Islet precursor cell (in vitro differentiated cells): ENCODE results near the gene SLC4A5.
"Not testable (repeated sequence)": the region's sequence is repeated elsewhere in the genome, so short reads cannot be mapped to it uniquely, and the experiment has no call there.

Experiments used
- DNase-seq: peaks from one replicate; pipeline ENCODE4 v3.0.0-alpha.2; 2018

Gene SLC4A5

DNA sequence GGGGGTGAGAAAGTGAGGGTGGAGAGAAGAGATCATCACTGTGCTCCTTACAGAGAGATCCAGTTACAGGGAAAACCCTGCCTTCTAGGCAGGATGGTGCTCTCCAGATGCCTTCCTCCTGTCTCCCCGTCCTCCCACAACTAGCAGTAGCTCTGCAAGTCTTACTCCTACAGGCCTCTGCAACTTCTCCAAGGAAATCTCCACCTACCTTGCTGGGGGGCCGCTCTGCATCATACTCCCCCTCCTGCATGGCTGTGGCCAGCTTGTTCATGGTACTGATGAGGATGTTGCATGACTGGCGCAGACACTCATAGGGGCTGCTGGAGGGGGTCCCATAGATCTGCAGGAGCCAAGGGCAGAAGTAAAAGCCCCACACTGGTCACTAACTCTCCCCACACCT lies 22.8 kb upstream of the SLC4A5 start:
- no peak for DNase-seq

DNA sequence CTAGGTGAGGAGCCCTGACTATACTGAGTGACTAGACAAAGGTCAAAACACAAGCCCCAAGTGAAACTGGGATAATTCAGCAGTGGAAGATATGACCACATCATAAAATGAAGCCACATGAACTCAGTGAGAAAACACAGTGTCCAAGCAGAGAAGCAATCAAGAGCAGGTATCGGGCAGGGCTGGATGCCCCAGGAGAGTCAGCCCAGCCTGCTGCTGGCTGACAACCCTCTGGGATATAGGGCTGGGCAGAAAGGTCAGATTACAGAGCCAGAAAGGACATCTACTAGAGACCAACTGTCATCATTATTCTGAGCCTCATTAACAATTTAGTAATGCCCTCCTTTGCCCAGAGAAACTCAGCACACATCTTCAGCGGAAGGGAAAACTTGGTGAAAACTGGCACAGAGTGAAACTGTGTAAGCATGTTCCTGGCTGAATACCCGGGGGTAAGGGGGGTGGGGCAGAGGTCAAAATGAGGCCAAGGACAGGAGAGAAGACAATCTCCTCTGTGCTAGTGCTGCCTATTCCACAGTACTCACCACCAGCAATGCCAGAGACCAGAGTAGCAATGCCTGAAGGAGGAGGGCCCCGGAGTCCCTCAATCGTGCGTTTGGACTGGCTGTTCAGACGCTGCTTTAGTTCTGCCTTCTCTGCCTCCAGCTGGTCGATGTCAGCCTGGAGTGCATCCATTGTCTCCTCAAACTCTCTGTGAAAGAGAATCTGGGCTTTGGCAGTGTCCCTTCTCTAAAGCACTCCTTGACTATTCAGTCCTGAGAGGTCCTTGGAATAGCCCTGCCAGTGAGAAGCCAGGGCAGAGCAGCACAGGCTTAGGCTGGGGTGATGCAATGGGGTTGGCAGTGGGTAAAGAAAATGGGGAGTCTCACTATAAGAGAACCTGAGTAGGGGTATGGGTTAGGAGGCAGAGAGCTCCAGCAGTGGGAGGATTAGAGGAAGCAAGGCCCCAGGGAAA lies 21.6 kb upstream of the SLC4A5 start:
- no peak for DNase-seq

GRCh38 chr2:74361327-74361726 lies 18.1 kb upstream of the SLC4A5 start:
- no peak for DNase-seq

GRCh38 chr2:74357627-74358026 lies 14.4 kb upstream of the SLC4A5 start:
- DNase-seq = no peak

DNA sequence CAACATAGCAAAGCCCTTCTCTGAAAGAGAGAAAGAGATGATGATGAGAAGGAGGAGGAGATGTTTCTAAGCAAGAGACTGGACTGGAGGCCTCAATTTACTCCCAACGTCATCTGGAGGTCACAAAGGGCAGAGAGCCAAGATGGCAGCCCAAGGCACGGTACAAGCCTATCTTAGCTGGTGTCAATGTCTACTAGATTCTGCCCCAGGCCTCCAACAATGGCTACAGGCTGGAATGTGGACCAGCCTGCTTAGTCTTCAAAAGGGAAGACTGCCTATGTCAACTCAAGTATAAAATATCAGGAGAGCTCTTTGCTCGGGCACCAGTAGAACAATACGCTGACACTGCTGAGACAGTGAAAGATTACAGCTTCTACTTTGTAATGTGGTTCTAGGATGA lies 6.7 kb upstream of the SLC4A5 start:
- DNase-seq = no peak

- DNase-seq = no peak
Observed at GRCh38 chr2:74347742-74348141, 4.5 kb upstream of the SLC4A5 start.

DNA sequence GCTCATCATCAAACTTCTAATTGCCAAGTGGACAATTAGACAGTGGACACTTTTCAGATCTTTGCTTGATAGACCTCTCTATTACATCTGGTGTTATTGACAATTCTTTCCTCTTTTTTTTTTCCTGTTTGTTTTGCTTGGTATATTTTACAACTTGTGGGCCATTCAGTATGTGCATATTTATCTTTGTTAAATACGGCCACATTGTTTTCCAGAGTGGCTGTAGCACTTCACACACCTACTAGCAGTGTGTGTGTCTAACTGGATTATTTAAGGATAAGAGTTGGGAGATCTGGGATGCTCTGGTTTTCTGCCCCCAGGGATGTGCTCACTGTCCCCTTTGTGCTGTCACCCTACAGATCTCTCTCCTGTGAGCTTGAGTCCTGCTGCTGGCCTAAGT lies 4.1 kb upstream of the SLC4A5 start:
- DNase-seq = no peak

DNA sequence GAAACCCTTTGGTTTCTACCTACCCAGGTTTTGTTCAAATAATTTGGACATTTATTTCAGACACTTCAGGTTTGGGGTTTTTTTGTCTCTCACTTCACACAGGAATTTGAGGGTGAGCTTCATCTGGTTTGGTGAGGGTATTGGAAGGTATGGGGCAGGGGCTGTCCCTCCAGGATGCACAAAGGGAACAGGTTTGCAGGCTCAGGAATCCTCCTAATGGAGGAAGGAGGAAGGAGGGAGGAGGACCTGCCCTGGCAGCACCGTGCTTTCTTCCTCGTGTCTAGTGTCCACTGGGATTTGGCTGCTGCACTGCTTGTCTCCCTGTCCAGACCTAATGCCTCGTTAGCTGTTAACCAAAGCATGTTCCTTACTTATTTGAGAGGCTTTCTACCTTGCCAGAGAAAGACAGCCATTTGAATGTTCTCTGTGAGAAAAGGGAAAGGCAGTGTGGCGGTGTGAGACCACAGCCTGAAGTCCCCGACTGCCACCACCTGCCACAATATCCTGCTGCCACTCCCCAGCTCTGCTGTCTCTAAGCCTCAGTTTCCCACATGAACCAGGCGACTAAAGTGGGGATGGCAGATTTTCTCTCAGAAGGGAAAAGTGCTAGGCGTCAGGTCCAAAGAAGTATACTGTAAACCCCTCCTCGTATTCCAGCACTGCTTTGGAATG lies 2.2 kb upstream of the SLC4A5 start:
- DNase-seq = no peak

DNA sequence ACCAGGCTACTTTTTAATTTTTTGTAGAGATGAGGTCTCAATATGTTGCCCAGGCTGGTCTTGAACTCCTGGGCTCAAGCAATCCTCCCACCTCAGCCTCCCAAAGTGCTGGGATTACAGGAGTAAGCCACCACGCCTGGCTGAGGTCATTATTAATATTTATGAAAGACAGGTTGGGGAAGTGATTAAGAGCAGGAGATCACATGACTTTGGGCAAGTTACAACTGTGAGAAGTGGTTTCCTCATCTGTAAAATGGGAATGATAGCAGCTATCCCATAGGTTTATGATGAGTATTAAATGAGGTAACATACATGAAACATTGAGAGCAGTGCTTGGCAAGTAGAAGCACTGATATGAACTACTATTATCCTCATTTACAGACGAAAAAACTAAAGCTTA lies 7.0 kb downstream of the SLC4A5 start:
- DNase-seq = not testable (repeated sequence)

DNA sequence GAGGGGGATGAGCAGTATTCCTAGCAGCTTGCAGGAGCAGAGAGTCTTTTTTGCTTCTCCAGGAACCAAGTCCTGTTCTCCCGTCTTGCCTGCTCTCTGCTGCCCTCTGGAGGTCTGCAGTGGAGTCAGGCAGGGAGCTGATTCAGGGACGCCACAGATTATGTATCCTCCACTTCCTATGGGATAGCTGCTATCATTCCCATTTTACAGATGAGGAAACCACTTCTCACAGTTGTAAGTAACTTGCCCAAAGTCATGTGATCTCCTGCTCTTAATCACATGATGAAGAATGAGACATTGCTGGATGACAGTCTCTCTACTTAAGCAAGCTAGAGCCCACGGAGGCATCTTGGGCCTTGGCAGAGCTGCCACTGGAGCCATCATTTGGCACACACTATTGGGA lies 8.3 kb downstream of the SLC4A5 start:
- peak; percentile 87 for DNase-seq

DNA sequence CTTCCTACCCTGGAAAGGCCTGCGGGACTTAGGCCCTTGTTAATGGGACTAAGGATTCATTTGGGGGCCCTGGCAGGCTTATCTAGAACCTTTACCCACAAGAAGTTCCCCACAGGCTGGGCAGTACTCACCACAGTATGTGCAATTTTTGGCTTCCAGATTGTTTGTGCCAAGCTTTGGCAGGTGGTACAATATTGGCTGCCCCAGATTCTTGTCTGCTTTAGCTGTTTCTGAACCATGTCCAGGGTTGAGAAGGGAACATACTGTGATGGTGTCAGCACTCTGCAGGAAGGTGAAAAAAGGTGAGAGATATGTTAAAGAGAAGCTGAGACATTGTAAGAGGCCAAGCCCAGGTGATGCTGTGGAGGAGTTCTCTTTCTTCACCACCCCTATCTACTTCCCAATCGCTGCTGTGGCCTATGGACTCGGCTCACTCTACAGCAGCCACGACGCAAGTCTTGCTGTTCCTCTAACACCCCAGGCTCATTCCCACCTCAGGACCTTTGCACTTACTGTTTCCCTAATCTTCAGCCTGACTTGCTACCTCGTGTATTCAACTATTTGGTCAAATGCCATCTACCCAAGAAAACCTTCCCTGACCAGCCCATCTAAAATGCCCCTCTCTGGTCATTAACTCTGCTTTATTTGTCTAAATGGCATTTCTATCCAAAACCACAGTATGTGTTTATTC lies 9.2 kb downstream of the SLC4A5 start:
- DNase-seq = no peak

GRCh38 chr2:74333175-74333574 lies 10.0 kb downstream of the SLC4A5 start:
- peak; percentile 67 for DNase-seq

DNA sequence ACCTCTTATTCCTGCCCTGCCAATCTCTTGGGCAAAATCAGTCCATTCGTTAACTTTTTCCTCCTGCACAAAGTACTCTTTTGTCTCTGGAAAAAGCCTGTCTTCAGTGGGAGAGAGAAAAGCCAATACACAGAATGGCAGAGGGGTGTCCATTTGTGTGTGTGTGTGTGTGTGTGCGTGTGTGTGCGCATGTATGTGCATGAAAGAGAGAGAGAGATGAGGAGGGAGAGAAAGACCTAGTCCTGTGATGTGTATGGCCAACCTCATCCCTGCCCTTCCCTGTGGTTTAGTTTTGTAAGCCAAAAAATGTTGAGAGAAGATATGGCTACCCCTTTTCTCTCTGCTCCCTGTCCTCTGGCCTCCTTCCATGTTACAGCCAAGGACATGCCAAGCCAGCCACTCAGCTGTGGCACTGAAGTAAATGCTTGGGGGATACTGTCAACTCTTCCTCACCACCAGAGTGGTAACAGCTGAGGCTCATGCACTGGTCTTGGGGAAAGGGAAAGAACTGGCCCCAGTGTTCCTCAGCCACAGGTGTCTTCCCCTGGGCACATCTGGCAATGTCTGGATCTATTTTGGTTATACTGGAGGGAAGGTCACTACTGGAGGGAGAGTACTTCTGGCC lies 10.6 kb downstream of the SLC4A5 start:
- DNase-seq = no peak

DNA sequence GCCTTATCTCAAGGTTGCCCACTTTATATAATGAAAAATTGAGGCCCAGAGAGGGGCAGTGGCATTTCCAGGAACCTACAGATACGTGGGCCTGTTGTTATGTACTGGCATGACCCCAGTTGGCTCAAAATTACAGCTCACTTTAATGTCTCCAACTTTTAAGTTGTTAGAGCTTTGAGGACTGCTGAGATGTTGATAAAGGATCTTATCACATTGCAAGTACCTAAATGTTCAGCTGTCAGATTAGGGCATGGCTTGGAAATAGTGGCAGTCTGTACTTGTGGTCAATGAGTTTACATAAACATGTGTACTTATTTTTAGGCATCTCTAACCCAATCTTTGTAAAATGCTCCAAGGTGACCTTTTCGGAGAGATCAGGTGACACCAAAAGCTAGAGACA lies 14.6 kb downstream of the SLC4A5 start:
- no peak for DNase-seq

- no peak for DNase-seq
Observed at GRCh38 chr2:74328074-74328473, 15.1 kb downstream of the SLC4A5 start.

GRCh38 chr2:74327627-74328026 lies 15.6 kb downstream of the SLC4A5 start:
- no peak for DNase-seq

DNA sequence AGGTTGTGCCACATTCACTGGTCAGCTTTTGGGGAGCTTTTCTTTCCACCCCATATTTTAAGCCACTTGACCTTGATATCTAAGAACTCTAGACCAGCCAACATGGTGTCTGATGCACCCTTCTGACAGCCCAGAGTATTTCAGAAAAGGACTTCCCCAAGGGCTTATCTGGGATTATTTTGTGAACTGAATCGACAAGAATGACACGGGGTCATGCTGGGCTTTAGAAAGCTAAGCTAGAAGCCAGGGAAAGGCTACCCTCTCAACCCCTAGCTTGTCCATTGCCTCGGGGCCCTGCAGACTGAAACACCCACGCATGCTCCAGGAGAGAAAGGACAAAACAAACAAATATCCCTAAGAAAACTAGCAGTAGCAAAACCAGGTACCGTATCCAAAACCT lies 16.0 kb downstream of the SLC4A5 start:
- DNase-seq = no peak

DNA sequence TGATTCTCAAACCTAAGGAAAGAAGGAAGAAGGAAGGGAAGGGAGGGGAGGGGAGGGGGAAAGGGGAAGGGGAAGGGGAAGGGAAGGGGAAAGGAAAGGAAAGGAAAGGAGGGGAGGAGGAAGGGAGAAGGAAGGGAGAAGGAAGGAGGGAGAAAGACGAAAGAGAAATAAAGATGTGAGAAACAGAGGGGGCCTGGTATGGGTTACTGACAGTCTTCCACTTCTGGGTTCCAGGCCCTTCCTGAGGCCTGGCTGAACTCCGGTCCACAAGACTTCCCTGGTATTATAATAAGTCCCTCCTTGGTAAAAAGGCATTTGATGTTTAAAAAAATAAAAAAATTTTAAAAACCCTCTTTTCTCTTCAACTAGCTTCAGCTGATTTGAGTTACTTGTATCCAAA lies 17.4 kb downstream of the SLC4A5 start:
- no peak for DNase-seq

GRCh38 chr2:74321737-74322136 lies 21.5 kb downstream of the SLC4A5 start:
- no peak for DNase-seq

DNA sequence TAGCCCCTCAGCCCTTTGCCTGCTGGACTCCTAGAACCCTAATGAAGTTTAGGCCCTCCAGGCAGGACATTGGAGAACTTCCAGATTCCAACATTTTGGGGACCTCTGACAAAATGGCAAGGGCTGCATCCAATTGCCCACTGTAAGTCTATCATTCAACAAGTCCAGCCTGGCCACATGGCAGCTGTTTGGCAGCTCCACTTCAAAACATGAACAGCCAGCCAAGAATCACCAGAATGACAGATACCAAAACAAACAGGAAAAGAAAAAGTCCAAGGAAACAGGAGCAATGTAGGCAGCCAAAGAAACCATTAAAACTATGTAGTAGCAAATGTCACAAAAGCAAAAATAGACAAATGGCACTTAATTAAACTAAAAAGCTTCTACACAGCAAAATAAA lies 25.5 kb downstream of the SLC4A5 start:
- DNase-seq = no peak

GRCh38 chr2:74316627-74317295 lies 26.5 kb downstream of the SLC4A5 start:
- DNase-seq = peak; percentile 58

DNA sequence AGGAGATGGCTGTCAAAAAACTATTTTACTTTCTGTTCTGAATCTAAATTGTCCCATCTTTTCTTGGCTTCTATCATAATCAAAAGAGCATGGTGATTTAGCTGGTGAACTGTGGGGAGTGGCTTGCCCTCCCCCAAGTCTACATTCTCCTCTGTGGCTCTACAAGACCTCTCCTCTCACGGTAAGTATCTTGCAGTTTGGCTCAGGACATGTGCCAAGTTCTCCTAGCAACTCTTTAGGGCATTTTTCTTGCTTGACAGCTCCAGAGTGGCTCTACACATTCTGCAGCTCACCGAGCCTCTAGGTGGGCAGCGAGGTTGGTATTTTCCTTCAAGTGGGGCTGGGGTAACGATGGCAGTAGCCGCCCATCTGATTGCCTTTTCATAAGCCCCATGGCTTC lies 29.1 kb downstream of the SLC4A5 start:
- no peak for DNase-seq

DNA sequence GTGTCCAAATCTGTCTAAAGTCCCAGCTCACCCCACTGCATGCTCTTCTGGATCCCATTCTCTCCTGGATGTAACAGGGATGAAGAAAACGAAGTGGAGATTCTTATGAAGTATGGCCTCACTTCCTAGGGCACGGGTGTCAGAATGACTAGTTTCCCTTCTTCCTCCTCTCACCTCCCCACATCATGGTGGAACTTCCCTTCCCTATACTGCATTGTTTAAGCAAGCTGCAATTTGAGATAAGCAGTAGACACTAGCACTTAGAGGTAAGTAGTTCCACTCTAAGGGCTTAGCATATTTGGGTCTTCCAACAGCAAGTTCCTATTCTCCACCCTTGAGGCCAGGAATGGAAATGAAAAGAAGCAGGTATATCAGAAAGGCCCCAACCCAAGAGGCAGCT lies 29.7 kb downstream of the SLC4A5 start:
- no peak for DNase-seq
